HepG2 (cell line): Measurements from ENCODE around the gene ELAPOR1. TPM values are rescaled to one million over a fixed set of nuclear protein-coding genes. Genes with fewer than 3 reads are reported as not detected.

Experiments used
- AHDC1 ChIP-seq: sonication (generic); formaldehyde crosslinking; IDR thresholded peaks from 2 replicates; pipeline ENCODE4 v1.5.1; 2020; ENCODE audit warnings: mild to moderate bottlenecking, missing genetic modification reagents, borderline replicate concordance
- ARHGAP35 ChIP-seq: sonication (generic); formaldehyde crosslinking; IDR thresholded peaks from 2 replicates; pipeline ENCODE4 v1.9.0; 2022; ENCODE audit warnings: mild to moderate bottlenecking, inconsistent platforms, moderate library complexity, missing genetic modification reagents, borderline replicate concordance
- ARNTL ChIP-seq: sonication (generic); formaldehyde crosslinking; IDR thresholded peaks from 2 replicates; pipeline ENCODE4 v1.4.0; 2020; ENCODE audit warnings: mild to moderate bottlenecking, missing genetic modification reagents
- ATF3 ChIP-seq: sonication (generic); formaldehyde crosslinking; IDR thresholded peaks from 2 replicates; pipeline ENCODE4 v1.4.0; 2020; ENCODE audit warnings: missing genetic modification reagents
- FOXA3 ChIP-seq: IDR thresholded peaks from 2 replicates; pipeline ENCODE4 v1.6.1; 2016; ENCODE audit warnings: missing genetic modification reagents, missing compliant biosample characterization
- GMEB1 ChIP-seq: sonication (generic); formaldehyde crosslinking; IDR thresholded peaks from 2 replicates; pipeline ENCODE4 v1.5.1; 2020; ENCODE audit warnings: missing genetic modification reagents, mild to moderate bottlenecking, borderline replicate concordance
- MIER3 ChIP-seq: IDR thresholded peaks from 2 replicates; pipeline ENCODE4 v1.6.1; 2016; ENCODE audit warnings: missing compliant biosample characterization, borderline replicate concordance
- RFX5 ChIP-seq: IDR thresholded peaks from 2 replicates; pipeline ENCODE4 v1.6.1; 2011; ENCODE audit warnings: low read depth, low read length, improper control_type of control experiment
- SALL1 ChIP-seq: sonication (generic); formaldehyde crosslinking; IDR thresholded peaks from 2 replicates; pipeline ENCODE4 v1.8.0; 2022; ENCODE audit warnings: mild to moderate bottlenecking, missing genetic modification reagents
- SOX13 ChIP-seq, 3 experiments: fragments of 450-650 bp in 1 of 3; sonication (generic) in 1 of 3; formaldehyde crosslinking in 1 of 3; IDR thresholded peaks in 2 of 3; conservative IDR thresholded peaks in 1 of 3; 2 replicates each; pipeline versions ENCODE4 v1.5.0 to v1.6.1; 2016 to 2020; ENCODE audit warnings: antibody characterized with exemption in 1 of 3, mild to moderate bottlenecking in 1 of 3, missing compliant biosample characterization in 1 of 3, missing genetic modification reagents in 1 of 3, moderate library complexity in 1 of 3
- ZFAT ChIP-seq: sonication (generic); formaldehyde crosslinking; conservative IDR thresholded peaks from 2 replicates; pipeline ENCODE4 v1.8.1; 2023; ENCODE audit warnings: missing genetic modification reagents, inconsistent platforms
- ZFX ChIP-seq: sonication (generic); formaldehyde crosslinking; IDR thresholded peaks from 2 replicates; pipeline ENCODE4 v1.4.0; 2020; ENCODE audit warnings: mild to moderate bottlenecking, low read depth, missing genetic modification reagents, moderate library complexity
- ZNF207 ChIP-seq: fragments of 450-650 bp; IDR thresholded peaks from 2 replicates; pipeline ENCODE4 v1.6.1; 2016; ENCODE audit warnings: antibody characterized with exemption, borderline replicate concordance
- polyA plus RNA-seq, 8 experiments: library from polyadenylated mRNA; depleted of rRNA in 3 of 8; stranded (reverse) in 7 of 8; unstranded in 1 of 8; fragments of >200 nt; fragmentation: Illumina TruSeq in 4 of 8; extraction: Trizol in 4 of 8; gene quantifications; 2 replicates each; pipeline versions ENCODE4 v1.2.1 to v1.2.3, GENCODE V29; 2011 to 2016; ENCODE audit warnings: low read depth in 4 of 8, missing spikeins in 1 of 8, mixed read lengths in 1 of 8; ENCODE audit not compliant: insufficient read depth in 1 of 8
- total RNA-seq, 5 experiments: library from RNA; depleted of rRNA; stranded (reverse); fragments of >200 nt; fragmentation: Illumina TruSeq; extraction: Trizol; gene quantifications; 2 replicates each; pipeline ENCODE4 v1.2.3, GENCODE V29; 2016; ENCODE audit warnings: low read depth in 1 of 5
- TF ChIP-seq, protein P1 (sequence below): sonication (generic); formaldehyde crosslinking; conservative IDR thresholded peaks from 2 replicates; pipeline ENCODE4 v1.4.0; 2020; ENCODE audit warnings: mild to moderate bottlenecking, missing genetic modification reagents, moderate library complexity
- TF ChIP-seq, protein P2 (sequence below): sonication (generic); IDR thresholded peaks from 2 replicates; pipeline ENCODE4 v1.6.1; 2016; ENCODE audit warnings: low read depth, borderline replicate concordance

Gene ELAPOR1
- total and polyA plus RNA-seq, 2 of the 13 experiments (the other 11 are each of a cell fraction or from before 2014, with no cell fraction given), result 0.13 to 0.20 TPM

DNA sequence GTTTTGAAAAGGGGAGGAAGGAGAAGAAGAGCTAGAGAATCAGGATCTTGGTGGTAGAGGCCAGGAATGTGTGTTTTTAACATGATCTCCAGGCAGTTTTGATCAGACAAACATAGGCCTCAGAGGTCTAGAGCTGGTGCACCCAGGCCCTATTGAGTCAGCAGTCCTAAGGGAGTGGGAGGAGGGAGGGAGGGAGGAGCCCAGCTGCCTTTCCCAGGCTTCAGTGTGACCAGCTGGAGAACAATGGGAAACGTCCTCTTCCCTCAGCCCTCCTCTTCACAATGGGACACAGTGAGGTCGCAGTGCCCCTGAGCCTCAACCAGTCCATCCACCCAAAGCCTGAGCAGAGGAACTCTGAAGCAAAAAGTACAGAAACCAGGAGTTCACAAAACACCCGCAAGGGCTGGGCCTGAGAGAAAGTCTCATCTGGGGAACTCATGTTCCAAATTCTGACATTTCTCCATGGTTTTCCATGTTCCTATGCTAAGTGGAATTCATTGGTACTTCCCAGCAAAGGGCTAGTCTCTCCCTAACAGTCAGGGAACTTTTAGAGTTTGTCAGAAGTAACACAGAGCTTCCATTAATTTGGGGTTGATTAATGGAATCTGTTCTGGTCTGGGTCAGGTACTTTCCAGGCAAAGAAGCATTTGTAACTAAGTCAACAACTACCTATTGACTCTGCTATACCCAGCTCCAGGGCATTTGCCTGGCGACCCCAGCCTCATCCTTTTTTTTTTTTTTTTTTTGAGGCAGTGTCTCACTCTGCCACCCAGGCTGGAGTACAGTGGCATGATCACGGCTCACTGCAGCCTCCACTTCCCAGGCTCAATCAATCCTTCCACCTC is 37.5 kb downstream of the ELAPOR1 start (continued):
- no peak for TF ChIP-seq AHDC1
- no peak for TF ChIP-seq RFX5
- TF ChIP-seq MIER3 (CRISPR knock-in tag), result no peak
- peak; percentile 17; the same call in 1 of the 2 replicates for TF ChIP-seq GMEB1 (CRISPR knock-in tag)
- no peak for TF ChIP-seq ZNF207
- TF ChIP-seq ARNTL (CRISPR knock-in tag), result no peak
- TF ChIP-seq SALL1 (CRISPR knock-in tag), result 0 out of 2 replicates have a peak, but pooled peaks have one; percentile 35
- 0 out of 2 replicates have a peak, but pooled peaks have one; percentile 15 for TF ChIP-seq FOXA3 (CRISPR knock-in tag)
- TF ChIP-seq, protein P1, sequence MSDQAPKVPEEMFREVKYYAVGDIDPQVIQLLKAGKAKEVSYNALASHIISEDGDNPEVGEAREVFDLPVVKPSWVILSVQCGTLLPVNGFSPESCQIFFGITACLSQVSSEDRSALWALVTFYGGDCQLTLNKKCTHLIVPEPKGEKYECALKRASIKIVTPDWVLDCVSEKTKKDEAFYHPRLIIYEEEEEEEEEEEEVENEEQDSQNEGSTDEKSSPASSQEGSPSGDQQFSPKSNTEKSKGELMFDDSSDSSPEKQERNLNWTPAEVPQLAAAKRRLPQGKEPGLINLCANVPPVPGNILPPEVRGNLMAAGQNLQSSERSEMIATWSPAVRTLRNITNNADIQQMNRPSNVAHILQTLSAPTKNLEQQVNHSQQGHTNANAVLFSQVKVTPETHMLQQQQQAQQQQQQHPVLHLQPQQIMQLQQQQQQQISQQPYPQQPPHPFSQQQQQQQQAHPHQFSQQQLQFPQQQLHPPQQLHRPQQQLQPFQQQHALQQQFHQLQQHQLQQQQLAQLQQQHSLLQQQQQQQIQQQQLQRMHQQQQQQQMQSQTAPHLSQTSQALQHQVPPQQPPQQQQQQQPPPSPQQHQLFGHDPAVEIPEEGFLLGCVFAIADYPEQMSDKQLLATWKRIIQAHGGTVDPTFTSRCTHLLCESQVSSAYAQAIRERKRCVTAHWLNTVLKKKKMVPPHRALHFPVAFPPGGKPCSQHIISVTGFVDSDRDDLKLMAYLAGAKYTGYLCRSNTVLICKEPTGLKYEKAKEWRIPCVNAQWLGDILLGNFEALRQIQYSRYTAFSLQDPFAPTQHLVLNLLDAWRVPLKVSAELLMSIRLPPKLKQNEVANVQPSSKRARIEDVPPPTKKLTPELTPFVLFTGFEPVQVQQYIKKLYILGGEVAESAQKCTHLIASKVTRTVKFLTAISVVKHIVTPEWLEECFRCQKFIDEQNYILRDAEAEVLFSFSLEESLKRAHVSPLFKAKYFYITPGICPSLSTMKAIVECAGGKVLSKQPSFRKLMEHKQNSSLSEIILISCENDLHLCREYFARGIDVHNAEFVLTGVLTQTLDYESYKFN, result peak; percentile 39; the same call in 1 of the 2 replicates
- TF ChIP-seq, protein P2, sequence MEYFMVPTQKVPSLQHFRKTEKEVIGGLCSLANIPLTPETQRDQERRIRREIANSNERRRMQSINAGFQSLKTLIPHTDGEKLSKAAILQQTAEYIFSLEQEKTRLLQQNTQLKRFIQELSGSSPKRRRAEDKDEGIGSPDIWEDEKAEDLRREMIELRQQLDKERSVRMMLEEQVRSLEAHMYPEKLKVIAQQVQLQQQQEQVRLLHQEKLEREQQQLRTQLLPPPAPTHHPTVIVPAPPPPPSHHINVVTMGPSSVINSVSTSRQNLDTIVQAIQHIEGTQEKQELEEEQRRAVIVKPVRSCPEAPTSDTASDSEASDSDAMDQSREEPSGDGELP, result peak; percentile 86; the same call in 1 of the 2 replicates
- TF ChIP-seq SOX13 (IDR thresholded peaks at IDR 0.05), result peak; percentile 61; the same call in 1 of the 2 replicates
- peak in 1 of 2 experiments; percentile 82; a peak in 2 of 4 replicates for TF ChIP-seq SOX13 (CRISPR knock-in tag; conservative IDR thresholded peaks at IDR 0.05 in 1 of 2, IDR thresholded peaks at IDR 0.05 in 1 of 2)
- TF ChIP-seq ARHGAP35, result no peak
- TF ChIP-seq ZFAT (CRISPR knock-in tag), result no peak
- peak; percentile 62 for TF ChIP-seq ZFX (CRISPR knock-in tag)
- no peak for TF ChIP-seq ATF3 (CRISPR knock-in tag)
